NCI-H345 treated with DMSO at 0.1 percent for 48 hours (cell line): Measurements from ENCODE around the gene OR8K5.
"Not testable (repeated sequence)": the region's sequence is repeated elsewhere in the genome, so short reads cannot be mapped to it uniquely, and the experiment has no call there.

Source experiments
- DNase-seq: peaks from one replicate; lab custom pipeline; 2025; ENCODE audit not compliant: unreplicated experiment; lab: John Stamatoyannopoulos, UW

Gene OR8K5

GRCh38 chr11:56160217-56160616, at the start of gene OR8K5:
TSS of gene OR8K5 (minus strand) at chr11:56160317. CDS start at chr11:56160317, 0 bp downstream.
- no peak for DNase-seq

- no peak for DNase-seq
Measured at GRCh38 chr11:56207790-56208189, 47.7 kb upstream of the OR8K5 start.

GRCh38 chr11:56197367-56197766, 37.2 kb upstream of the OR8K5 start:
- DNase-seq, result no peak

- DNase-seq, result no peak
Measured at GRCh38 chr11:56196705-56197104, 36.6 kb upstream of the OR8K5 start.

GRCh38 chr11:56188602-56189001, 28.5 kb upstream of the OR8K5 start:
- DNase-seq, result no peak

- DNase-seq, result no peak
Measured at GRCh38 chr11:56183459-56183858, 23.3 kb upstream of the OR8K5 start.

- DNase-seq, result no peak
Measured at GRCh38 chr11:56176318-56176717, 16.2 kb upstream of the OR8K5 start, which contains the start of gene OR5J2. TSS of gene OR5J2 (plus strand) at chr11:56176618. CDS start at chr11:56176618, 0 bp downstream.

GRCh38 chr11:56172256-56172830, 12.2 kb upstream of the OR8K5 start:
- no peak for DNase-seq

- no peak for DNase-seq
Measured at GRCh38 chr11:56163804-56164203, 3.7 kb upstream of the OR8K5 start.

- DNase-seq, result no peak
Measured at GRCh38 chr11:56152333-56152732, 7.8 kb downstream of the OR8K5 start.

- DNase-seq, result no peak
Measured at GRCh38 chr11:56151376-56151775, 8.7 kb downstream of the OR8K5 start.

- DNase-seq, result not testable (repeated sequence)
Measured at GRCh38 chr11:56143681-56144080, 16.4 kb downstream of the OR8K5 start.

GRCh38 chr11:56140151-56140661, 19.9 kb downstream of the OR8K5 start, which contains the start of gene OR8J3:
TSS of gene OR8J3 (minus strand) at chr11:56140201. CDS start at chr11:56137718, 2,483 bp downstream.
- DNase-seq, result no peak

- no peak for DNase-seq
Measured at GRCh38 chr11:56122073-56122472, 38.0 kb downstream of the OR8K5 start, which contains the start of gene OR8H3. TSS of gene OR8H3 (plus strand) at chr11:56122373. CDS start at chr11:56122373, 0 bp downstream.
